Activated CD8-positive, alpha-beta memory T cell treated with anti-CD3 and anti-CD28 coated beads, Interleukin-2, amount 50 U/mL, for 4 hours (primary cell): ENCODE measurements around the gene KRT7.
"Not testable (repeated sequence)": the region's sequence is repeated elsewhere in the genome, so short reads cannot be mapped to it uniquely, and the experiment has no call there.

ENCODE experiments used
- DNase-seq: peaks from one replicate; pipeline ENCODE4 v3.0.0-alpha.2; 2020

The KRT7 gene

DNA sequence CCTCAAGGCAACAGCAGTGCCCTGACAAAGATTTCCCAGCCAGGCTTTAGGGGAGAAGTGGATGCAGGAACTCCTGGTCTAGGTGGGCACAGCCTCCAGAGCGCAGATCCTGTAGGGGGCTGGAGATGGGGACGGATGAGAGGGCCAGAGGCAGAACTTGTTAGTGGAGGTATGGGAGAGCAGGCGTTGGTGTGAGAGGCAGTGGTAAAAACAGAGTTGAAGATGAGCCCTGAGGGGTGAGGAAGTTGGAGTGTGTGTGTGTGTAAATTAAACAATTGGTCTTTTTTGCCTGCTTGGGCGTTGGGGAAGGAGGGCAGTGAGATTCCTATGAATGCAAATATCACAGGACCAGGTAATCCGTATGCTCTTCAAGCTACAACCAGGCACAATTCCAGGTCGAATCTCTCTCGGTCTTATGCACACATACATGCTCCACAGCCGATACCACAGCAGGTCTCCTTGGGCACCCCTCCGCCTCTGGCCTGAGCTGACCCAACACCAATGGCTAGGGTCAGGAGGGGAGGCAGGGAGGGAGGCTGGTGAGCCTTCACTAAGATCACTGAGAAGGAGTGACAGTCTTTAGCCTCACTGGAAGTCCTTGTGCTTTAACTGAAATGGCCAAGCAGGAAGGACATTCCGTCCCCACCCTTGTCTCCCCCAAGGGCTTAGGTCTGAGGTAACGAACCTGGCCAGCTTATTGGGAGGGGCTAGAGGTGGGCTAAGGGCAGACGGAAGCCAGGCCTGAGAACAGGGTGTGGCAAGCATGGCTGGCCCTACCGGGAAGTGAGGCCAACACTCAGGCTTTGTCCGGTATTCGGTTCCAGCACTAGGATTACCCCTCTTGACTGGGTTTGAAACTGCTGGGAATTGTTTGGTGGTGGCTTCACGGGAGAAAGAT is 1.5 kb upstream of the KRT7 start:
- no peak for DNase-seq

- no peak for DNase-seq
Observed at GRCh38 chr12:52232203-52232673, 805 bp upstream of the KRT7 start.

- DNase-seq, result no peak
Observed at GRCh38 chr12:52233462-52234207, 592 bp downstream of the KRT7 start.

- DNase-seq, result no peak
Observed at GRCh38 chr12:52234223-52234810, 1.3 kb downstream of the KRT7 start.

DNA sequence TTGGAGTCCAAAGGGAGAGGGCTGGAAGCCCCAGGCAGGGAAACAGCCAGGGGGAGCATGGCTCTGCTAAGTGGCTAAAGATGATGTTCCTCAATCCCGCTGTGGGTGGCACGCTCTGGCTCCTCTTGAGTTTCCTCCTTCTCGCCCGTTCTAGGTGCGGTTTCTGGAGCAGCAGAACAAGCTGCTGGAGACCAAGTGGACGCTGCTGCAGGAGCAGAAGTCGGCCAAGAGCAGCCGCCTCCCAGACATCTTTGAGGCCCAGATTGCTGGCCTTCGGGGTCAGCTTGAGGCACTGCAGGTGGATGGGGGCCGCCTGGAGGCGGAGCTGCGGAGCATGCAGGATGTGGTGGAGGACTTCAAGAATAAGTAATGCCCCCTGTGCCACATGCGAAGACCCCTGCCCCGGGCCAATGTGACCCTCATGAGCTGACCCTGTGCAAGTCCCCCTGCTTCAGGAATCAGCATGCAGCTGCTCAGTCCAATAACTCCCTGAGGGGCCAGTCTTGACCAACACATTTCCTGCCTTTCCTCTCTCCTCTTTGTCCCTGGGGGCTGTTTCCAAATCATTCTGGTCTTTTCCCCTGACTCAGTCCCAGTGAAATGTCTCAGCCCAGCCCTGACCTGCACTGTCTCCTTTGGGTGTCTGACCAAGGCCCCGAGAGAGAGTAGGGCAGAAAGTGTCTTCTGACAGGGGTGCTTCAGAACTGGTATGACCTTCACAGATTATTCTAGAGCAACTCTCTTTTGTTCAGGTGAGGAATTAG is 2.1 kb downstream of the KRT7 start:
- no peak for DNase-seq

GRCh38 chr12:52235822-52236361 is 2.8 kb downstream of the KRT7 start:
- no peak for DNase-seq

DNA sequence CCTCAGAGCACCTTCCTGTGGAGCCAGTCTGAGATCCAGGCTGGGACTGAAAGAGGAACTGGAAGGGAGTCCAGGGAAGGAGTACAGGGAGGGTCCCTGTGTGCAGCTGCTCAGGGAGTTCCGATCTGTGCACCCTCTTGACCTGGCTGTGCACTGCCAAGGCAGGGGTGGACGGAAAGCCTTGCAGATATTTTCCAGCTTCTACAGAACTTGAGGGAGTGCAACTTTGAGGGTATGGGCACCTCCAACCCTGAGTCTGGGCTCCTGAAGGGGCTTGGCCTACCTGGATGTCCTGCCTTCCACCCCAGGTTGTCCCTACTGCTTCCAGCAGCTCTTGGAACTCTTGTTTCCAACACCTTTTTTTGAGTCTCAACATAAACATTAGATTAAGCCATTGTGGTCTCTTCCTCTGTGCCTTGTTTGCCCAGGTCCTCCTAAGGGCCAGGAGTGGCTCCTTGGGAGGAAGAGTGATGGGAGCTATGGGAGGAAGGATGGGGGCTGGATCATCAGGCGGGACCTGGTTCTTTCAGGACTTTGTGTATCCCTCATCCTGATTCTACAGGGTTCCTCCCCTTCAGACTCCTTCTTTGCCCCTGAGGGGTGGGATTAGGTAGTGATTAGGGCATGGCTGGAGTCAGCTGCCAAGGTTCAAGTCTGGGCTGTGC is 3.5 kb downstream of the KRT7 start:
- no peak for DNase-seq

GRCh38 chr12:52238207-52238840 is 5.3 kb downstream of the KRT7 start:
- no peak for DNase-seq

- no peak for DNase-seq
Observed at GRCh38 chr12:52238916-52239646, 6.0 kb downstream of the KRT7 start.

DNA sequence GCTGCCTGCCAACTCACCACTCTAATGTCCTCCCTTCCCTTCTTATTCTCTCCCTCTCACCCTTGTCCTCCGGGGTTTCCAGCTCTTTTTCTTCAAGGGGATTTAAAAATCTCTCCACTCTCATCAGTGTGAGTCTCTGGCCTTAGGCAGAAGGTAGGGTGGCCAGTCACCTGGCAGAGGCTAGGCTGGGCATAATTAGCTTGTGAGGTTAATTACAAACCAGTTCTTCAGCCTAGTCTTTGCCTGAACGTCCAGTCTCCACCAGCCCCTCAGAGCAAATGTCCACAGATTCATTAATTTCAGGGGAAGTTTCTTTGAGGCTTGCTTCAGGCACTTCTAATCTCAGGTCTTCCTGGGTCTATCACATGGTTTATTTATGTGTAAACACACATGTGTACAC is 6.7 kb downstream of the KRT7 start:
- DNase-seq, result no peak

GRCh38 chr12:52240247-52240646 is 7.2 kb downstream of the KRT7 start:
- DNase-seq, result not testable (repeated sequence)

DNA sequence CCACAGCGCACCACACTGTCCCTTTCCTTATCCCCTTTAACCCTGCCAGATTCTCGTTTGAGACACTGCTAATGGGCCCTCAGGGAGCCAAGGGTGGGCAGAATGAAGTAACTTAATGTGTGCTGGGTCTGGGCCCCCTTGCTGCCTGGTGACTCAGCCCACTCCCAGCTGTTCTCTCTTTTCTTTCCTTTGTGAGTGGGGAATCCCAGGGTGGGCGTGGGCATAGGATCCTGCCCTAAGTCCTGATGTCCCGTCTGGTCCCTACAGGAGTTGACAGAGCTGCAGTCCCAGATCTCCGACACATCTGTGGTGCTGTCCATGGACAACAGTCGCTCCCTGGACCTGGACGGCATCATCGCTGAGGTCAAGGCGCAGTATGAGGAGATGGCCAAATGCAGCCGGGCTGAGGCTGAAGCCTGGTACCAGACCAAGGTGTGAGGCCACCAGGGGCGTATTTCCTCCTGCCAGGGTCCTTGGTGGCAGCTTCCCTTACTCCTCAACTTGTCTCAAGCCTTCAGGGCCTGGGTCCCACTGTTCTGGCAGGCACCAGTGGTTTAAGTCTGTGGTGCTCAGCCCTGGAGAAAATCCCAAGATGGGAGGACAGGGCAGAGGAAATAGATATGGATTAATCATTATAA is 8.3 kb downstream of the KRT7 start:
- DNase-seq, result no peak

DNA sequence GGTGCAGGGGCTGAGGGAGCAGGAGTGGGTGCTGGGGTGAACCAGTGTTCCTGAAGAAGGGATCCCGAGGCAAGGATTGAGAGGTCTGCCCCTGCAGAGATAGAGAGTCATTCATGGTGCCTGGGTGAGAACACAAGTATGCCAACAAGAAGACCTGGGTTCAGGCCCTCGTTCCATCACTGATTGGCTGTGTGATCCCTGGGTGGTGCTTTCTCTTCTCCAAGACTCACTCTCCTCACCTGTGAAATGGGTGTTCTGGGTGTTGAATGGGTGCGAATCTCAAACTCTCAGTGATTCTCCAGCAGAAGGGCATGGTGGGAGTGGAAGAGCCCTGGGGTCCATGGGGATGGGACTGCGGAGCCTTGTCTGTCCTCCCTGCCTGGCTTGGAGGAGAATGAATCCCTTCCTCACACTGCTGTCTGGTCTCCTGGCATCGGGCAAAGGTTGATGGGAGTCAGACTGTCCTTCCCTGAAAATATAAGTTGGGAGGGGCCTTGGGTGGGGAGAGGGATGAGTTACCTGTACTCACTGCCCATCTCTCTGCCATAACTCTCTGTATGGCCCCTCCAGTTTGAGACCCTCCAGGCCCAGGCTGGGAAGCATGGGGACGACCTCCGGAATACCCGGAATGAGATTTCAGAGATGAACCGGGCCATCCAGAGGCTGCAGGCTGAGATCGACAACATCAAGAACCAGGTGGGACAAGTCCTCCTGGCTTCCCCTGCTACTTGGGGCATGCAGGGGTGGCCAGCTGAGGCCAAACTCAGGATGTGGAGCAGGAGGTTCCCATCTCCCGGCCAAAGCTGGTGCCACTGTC is 9.6 kb downstream of the KRT7 start:
- no peak for DNase-seq

GRCh38 chr12:52243259-52243855 is 10.3 kb downstream of the KRT7 start:
- DNase-seq, result no peak

DNA sequence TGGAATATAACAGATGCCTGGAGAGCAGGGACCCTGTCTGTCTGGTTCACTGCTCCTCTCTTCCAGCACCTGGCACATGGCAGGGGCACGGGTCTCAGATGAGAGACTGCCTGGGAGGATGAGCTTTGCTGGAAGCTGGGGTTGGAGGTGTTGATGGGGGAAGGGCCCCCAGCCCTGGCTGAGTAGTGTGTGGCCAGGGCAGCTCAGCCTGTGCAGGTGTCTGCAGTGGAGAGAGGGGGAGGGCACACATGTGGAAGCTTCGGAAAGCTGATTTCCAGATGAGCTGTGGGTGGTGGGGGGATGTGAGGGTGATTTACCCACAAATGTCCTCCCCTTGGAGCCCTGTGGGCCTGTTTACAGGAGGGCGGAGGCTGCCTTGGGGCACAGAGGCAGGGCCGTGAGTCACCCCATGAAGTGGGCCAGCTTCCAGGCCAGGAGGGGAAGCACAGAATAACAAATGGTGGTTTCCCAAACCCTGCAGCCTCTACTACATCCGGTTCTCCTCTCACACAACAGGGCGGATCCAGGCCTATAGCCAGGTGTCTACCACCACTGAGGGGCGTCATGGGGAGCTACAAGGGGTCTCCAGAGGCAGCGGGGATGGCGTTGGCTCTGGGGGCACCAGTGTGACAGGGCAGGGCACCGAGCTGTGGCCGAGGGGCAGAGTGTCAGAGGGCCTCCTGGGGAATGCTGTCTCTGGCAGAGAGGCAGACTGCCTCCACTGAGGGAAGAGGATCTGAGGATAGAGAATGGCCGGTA is 11.0 kb downstream of the KRT7 start:
- peak; percentile 43 for DNase-seq

DNA sequence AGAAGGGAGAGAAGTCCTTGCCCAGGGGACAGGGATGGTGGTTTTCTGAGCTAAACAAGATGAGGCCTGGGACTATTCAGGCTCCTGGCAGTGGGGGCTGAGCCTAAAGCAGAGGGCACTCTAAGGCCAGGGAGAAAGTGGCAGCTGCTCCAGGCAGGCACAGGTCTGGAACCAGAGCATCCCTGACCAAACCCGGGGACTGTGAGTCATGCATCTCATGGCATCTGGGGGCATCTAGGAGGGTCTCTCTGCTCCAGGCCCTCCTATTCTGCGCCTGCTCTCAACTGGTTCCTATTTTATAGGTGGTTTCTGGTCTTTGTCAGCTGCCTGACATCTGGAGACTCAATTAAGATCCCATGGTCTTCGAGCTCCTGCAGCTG is 11.6 kb downstream of the KRT7 start:
- DNase-seq, result no peak

GRCh38 chr12:52245259-52245961 is 12.4 kb downstream of the KRT7 start:
- DNase-seq, result no peak
